GM18508 (cell line): ENCODE data around the gene PLCB1.

Experiments
- ATAC-seq: cut with Tn5 transposase; IDR thresholded peaks from one replicate; pipeline ENCODE4 v1.9.1; 2021; ENCODE audit warnings: moderate number of reproducible peaks; ENCODE audit not compliant: insufficient read depth, unreplicated experiment

The PLCB1 gene

DNA sequence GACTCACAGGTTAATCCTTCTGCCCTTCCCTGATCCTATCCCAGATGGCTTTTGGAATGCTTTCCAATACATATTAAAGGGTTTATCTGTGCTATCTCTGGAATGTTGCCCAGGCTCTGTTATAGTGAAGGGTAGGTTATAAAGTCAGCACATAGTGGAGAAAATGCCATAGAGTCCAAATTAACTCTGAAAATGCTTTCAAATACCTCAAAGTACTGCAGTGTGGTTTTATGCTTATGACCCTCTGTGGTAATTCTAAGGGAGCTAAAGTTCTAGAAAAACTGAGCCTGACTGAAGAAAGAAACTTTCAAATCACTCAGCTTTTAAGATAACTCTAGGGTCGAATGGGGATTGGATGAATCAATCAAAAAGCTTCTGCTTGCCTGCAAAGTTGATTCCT lies 159.8 kb downstream of the PLCB1 start:
- no peak for ATAC-seq

DNA sequence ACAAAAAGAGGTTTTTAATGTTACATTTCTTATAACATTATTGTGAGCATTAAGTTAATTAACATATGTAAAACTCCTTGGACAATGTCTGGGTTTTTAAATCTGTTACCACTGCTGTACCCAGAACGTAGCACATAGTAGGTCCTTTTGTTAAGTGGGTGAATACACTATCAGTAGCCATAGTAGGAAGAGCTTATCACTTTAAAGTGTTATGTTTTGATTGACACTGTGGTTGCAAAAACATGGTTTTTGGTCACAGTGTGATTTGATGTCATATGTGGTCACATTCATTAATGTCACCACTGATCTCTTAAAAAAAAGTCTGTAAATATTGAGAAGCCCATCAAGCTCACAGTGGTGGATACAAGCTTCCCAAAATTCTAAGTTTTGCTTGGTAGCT lies 160.7 kb downstream of the PLCB1 start:
- ATAC-seq, result no peak

GRCh38 chr20:8293750-8294149 lies 161.7 kb downstream of the PLCB1 start:
- ATAC-seq, result no peak

- no peak for ATAC-seq
Measured at GRCh38 chr20:8296536-8296935, 164.5 kb downstream of the PLCB1 start.

GRCh38 chr20:8298426-8299043 lies 166.5 kb downstream of the PLCB1 start:
- no peak for ATAC-seq

- ATAC-seq, result no peak
Measured at GRCh38 chr20:8299921-8300320, 167.9 kb downstream of the PLCB1 start.

GRCh38 chr20:8301655-8302054 lies 169.6 kb downstream of the PLCB1 start:
- ATAC-seq, result no peak

GRCh38 chr20:8303651-8304050 lies 171.6 kb downstream of the PLCB1 start:
- ATAC-seq, result no peak

DNA sequence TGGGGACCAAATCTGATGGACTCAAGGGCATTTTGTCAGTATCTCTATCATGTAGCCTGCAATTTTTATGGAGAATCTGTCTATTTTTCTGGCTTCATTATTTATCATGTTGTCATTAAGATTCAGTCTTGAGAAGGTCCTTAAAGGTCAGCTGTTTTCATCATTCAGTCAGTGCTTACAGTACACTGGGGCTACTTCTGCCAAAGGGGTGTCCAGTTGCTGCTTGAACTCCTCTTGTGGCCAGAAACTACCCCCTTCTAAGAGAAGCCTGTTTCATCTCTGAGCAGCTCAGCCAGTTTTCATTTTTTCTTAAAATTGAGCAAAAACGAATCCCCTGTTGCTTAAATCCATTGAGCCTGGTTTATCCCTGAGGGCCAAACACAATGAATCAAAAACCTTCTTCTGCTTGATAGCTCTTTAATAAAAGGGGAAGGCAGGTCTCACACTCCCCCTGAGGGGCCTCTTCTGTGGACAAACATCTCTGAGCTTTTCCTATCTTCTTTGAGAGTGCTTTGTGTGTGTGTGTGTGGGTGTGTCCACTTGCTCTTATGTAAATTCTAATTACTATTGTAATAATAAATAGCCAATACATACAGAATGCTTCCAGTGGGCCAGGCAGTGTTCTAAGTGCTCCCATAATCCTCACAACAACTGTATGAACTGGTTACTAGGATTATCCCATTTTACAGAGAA lies 172.2 kb downstream of the PLCB1 start:
- no peak for ATAC-seq

- ATAC-seq, result no peak
Measured at GRCh38 chr20:8305449-8305978, 173.4 kb downstream of the PLCB1 start.

DNA sequence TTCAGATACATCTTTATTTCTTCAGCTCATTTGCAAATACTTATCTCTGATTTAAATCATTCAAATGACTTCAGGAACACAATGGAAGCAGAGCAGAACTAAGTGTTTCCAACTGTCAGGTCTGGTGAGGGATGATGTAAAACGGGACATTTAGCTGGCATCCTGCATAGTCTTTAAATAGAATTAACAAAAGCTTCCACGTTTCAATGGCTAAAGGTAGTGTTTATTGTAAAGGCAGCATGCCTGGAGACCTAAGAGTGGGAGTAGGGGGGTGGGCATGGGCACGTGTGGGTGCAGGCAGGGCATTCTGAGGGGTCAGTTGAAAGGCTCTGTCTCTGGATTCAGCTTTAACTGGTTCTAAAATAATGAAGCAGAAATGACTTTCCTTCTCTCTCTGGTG lies 174.9 kb downstream of the PLCB1 start:
- ATAC-seq, result no peak

GRCh38 chr20:8309634-8310033 lies 177.6 kb downstream of the PLCB1 start:
- no peak for ATAC-seq

DNA sequence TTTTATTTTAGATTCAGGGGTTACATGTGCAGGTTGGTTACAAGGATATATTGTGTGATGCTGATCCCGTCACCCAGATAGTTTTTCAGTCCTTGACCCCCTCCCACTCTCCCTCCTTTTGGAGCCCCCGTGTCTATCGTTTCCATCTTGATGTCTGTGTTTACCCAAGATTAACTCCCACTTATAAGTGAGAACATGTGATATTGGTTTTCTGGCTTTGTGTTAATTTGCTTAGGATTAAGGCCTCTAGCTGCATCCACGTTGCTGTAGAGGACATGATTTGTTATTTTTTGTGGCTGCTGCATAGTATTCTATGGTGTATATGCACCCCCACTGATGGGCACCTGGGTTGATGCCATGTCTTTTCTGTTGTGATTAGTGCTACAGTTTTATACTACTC lies 178.6 kb downstream of the PLCB1 start:
- no peak for ATAC-seq

DNA sequence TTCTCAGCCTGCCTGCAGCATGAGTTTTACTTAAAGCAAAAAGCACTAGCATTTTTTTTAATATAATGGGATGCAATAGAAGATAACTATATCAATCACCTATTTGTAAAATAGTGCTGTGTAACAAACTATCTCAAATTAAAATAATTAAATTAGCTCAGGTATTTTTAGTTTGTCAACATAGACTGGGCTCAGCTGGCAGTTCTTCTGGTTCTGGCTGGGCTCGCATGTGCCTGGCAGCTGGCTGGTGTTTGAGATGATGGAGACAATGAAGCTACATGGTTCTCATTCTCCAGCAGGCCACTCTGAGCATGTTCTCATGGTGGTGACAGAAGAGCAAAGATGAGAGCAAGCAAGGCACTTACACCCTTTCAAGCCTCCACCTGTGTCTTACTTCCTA lies 181.0 kb downstream of the PLCB1 start:
- ATAC-seq, result no peak

- no peak for ATAC-seq
Measured at GRCh38 chr20:8315639-8316573, 183.8 kb downstream of the PLCB1 start.

- ATAC-seq, result no peak
Measured at GRCh38 chr20:8317448-8317847, 185.4 kb downstream of the PLCB1 start.

DNA sequence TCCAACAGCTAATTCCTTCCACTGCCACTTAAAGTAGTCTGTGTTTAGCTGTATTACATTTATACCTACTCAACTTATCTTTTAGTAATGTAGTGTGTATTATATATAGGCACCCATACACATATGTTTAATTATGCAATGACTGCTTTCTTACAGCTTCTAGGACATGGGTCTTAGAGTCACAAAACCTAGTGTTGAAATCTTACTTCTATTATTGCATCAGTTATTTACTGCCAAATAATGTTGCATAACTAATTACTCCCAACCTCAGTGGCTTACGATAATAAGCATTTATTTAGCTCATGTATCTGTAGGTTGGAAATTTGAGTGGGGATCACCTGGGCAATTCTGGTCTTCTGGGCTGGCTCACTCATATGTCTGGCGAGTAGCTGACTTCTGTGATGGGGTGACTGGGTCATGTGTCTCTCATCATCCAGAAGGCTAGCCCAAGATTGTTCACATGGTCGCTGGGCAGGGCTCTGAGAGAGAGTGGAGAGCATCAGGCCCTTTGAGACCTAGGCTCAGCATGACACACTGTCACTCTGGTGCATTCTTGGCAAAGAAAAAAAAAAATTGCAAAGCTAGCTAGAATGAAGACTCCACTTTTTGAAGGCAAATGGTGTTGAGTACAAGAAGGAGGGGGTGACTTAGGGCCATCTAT lies 187.0 kb downstream of the PLCB1 start:
- no peak for ATAC-seq

DNA sequence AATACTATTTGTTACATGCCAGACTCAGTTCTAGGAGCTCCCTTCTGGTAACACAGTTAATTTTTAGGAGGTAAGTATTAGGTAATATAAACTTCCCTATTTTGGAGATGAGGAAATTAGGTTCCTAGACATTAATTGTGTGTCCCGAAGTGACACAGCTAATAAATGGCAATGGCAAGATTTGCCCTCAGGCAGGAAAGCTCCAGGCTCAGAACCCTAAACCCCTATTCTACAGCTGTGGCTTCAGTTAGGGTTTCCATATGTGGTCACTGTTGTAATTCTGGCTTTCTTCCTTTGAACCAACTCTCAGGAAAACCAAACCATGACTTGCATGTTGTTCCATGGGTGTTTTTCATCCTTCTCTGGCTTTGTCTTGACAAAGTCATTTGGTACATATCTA lies 188.2 kb downstream of the PLCB1 start:
- no peak for ATAC-seq

DNA sequence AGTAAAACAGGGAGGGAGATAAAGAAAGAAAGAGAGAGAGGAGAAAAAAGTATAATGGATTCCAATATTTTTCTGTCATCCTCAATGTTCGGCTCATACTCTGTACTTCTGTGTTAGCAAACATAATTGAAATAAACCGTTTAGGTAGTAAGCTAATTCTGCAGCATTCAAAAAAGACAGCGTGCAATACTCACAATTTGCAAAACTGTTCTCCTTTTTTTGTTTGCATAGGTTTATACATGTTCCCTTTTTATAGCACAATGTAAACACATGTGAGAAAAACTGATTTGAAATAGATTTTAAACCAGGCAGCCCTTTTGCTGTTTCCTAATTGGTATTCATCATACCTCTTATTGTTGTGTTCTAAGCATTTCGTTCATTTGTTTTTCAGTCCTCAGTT lies 188.9 kb downstream of the PLCB1 start:
- ATAC-seq, result no peak

DNA sequence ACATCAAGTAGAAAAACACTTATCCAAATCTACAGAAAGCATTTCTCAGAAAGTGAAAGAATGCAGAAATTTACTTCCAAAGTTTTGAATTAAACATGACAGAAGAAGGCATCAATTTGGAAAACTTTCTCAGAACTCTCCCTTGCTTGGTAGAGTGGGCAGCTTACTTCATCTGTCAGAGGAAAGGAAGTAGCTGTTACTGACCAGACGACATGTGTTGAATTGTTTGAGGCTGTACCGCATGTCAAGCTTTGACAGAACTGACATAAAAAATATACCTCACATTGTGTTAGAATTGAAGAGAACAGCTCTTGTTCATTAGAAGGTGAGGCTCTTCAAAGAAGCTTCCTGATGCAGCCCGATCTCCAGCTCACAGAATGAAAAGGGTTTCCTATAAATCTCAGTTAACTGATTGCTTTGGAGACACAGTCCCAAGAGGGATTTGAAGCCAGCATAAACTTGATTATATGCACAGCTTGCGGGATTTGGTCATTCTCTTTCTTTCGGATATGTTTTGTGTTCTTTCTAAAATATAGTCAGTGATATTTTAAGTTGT lies 190.7 kb downstream of the PLCB1 start:
- no peak for ATAC-seq
